ENCODE measurements around the gene ZNF611.
A peak's percentile ranks its signal among the peaks of the same experiment; 100 is the strongest.
"Not testable (repeated sequence)": the region's sequence is repeated elsewhere in the genome, so short reads cannot be mapped to it uniquely, and the experiment has no call there.

The ZNF611 gene

GRCh38 chr19:52713051-52713450 lies 21.8 kb downstream of the ZNF611 start:
- peaks cover 5 to 34% of the 10 kb centered on the region in 2 donors for H3K36me3 ChIP-seq (ENCODE audit: control insufficient read depth in 1 of 2, insufficient read depth in 2 of 2, low read length in 2 of 2)

GRCh38 chr19:52711661-52712060 lies 23.2 kb downstream of the ZNF611 start:
- peaks cover 5 to 38% of the 10 kb centered on the region in 2 donors for H3K36me3 ChIP-seq (ENCODE audit: control insufficient read depth in 1 of 2, insufficient read depth in 2 of 2, low read length in 2 of 2)
- not testable (repeated sequence) for H3K9me3 ChIP-seq (ENCODE audit: control insufficient read depth in 1 of 2, low read length in 2 of 2)

More at GRCh38 chr19:52713051-52713450, 21.8 kb downstream of the ZNF611 start:
- not testable (repeated sequence) for H3K4me1 ChIP-seq (ENCODE audit: control insufficient read depth in 1 of 2, insufficient read depth in 2 of 2, low read length in 2 of 2); H3K27ac ChIP-seq (ENCODE audit: low read length); H3K27me3 ChIP-seq (ENCODE audit: low read depth, low read length); H3K9me3 ChIP-seq (ENCODE audit: control insufficient read depth in 1 of 2, low read length in 2 of 2); H3K4me3 ChIP-seq (ENCODE audit: low read depth in 1 of 2, low read length in 2 of 2)

GRCh38 chr19:52710538-52710937 lies 24.3 kb downstream of the ZNF611 start:
- Histone ChIP-seq H3K36me3 (ENCODE audit: control insufficient read depth in 1 of 2, insufficient read depth in 2 of 2, low read length in 2 of 2) (peaks cover 14 to 48% of the 10 kb centered on the region in 2 donors), H3K4me1 (ENCODE audit: control insufficient read depth in 1 of 2, insufficient read depth in 2 of 2, low read length in 2 of 2) (no peaks in the 10 kb centered on the region), H3K4me3 (ENCODE audit: low read depth in 1 of 2, low read length in 2 of 2) (no peak overlapping the region), H3K27ac (ENCODE audit: low read length) (no peak overlapping the region), H3K27me3 (ENCODE audit: low read depth, low read length) (no peaks in the 10 kb centered on the region), H3K9me3 (ENCODE audit: control insufficient read depth in 1 of 2, low read length in 2 of 2) (peaks cover 0 to 5% of the 10 kb centered on the region in 2 donors)

More at GRCh38 chr19:52711661-52712060, 23.2 kb downstream of the ZNF611 start:
- not testable (repeated sequence) for H3K4me1 ChIP-seq (ENCODE audit: control insufficient read depth in 1 of 2, insufficient read depth in 2 of 2, low read length in 2 of 2); H3K27ac ChIP-seq (ENCODE audit: low read length); H3K4me3 ChIP-seq (ENCODE audit: low read depth in 1 of 2, low read length in 2 of 2); H3K27me3 ChIP-seq (ENCODE audit: low read depth, low read length)

GRCh38 chr19:52705615-52706014 lies 29.2 kb downstream of the ZNF611 start:
- peaks cover 6 to 11% of the 10 kb centered on the region in 2 donors for H3K9me3 ChIP-seq (ENCODE audit: control insufficient read depth in 1 of 2, low read length in 2 of 2)
- not testable (repeated sequence) for H3K4me1 ChIP-seq (ENCODE audit: control insufficient read depth in 1 of 2, insufficient read depth in 2 of 2, low read length in 2 of 2); H3K27me3 ChIP-seq (ENCODE audit: low read depth, low read length); H3K4me3 ChIP-seq (ENCODE audit: low read depth in 1 of 2, low read length in 2 of 2); H3K27ac ChIP-seq (ENCODE audit: low read length)
- H3K36me3 ChIP-seq (ENCODE audit: control insufficient read depth in 1 of 2, insufficient read depth in 2 of 2, low read length in 2 of 2), result peaks cover 15 to 39% of the 10 kb centered on the region in 2 donors

- Histone ChIP-seq H3K4me3 (ENCODE audit: low read depth in 1 of 2, low read length in 2 of 2) (no peak overlapping the region), H3K9me3 (ENCODE audit: control insufficient read depth in 1 of 2, low read length in 2 of 2) (peaks cover 6 to 11% of the 10 kb centered on the region in 2 donors), H3K36me3 (ENCODE audit: control insufficient read depth in 1 of 2, insufficient read depth in 2 of 2, low read length in 2 of 2) (peaks cover 15 to 33% of the 10 kb centered on the region in 2 donors), H3K4me1 (ENCODE audit: control insufficient read depth in 1 of 2, insufficient read depth in 2 of 2, low read length in 2 of 2) (no peaks in the 10 kb centered on the region), H3K27ac (ENCODE audit: low read length) (no peak overlapping the region), H3K27me3 (ENCODE audit: low read depth, low read length) (no peaks in the 10 kb centered on the region)
These were observed 30.9 kb downstream of the ZNF611 start for GRCh38 chr19:52703917-52704316.

GRCh38 chr19:52700673-52701072 lies 34.2 kb downstream of the ZNF611 start:
- Histone ChIP-seq H3K4me3 (ENCODE audit: low read depth in 1 of 2, low read length in 2 of 2) (no peak overlapping the region), H3K27ac (ENCODE audit: low read length) (no peak overlapping the region), H3K36me3 (ENCODE audit: control insufficient read depth in 1 of 2, insufficient read depth in 2 of 2, low read length in 2 of 2) (peaks cover 7 to 19% of the 10 kb centered on the region in 2 donors), H3K9me3 (ENCODE audit: control insufficient read depth in 1 of 2, low read length in 2 of 2) (peaks cover 2 to 11% of the 10 kb centered on the region in 2 donors), H3K27me3 (ENCODE audit: low read depth, low read length) (no peaks in the 10 kb centered on the region), H3K4me1 (ENCODE audit: control insufficient read depth in 1 of 2, insufficient read depth in 2 of 2, low read length in 2 of 2) (no peaks in the 10 kb centered on the region)

- not testable (repeated sequence) for H3K27ac ChIP-seq (ENCODE audit: low read length); H3K9me3 ChIP-seq (ENCODE audit: control insufficient read depth in 1 of 2, low read length in 2 of 2); H3K4me3 ChIP-seq (ENCODE audit: low read depth in 1 of 2, low read length in 2 of 2); H3K27me3 ChIP-seq (ENCODE audit: low read depth, low read length); H3K36me3 ChIP-seq (ENCODE audit: control insufficient read depth in 1 of 2, insufficient read depth in 2 of 2, low read length in 2 of 2); H3K4me1 ChIP-seq (ENCODE audit: control insufficient read depth in 1 of 2, insufficient read depth in 2 of 2, low read length in 2 of 2)
These were observed 35.3 kb downstream of the ZNF611 start for GRCh38 chr19:52699555-52699954.

- Histone ChIP-seq H3K27me3 (ENCODE audit: low read depth, low read length) (no peaks in the 10 kb centered on the region), H3K36me3 (ENCODE audit: control insufficient read depth in 1 of 2, insufficient read depth in 2 of 2, low read length in 2 of 2) (no peaks in the 10 kb centered on the region), H3K4me1 (ENCODE audit: control insufficient read depth in 1 of 2, insufficient read depth in 2 of 2, low read length in 2 of 2) (peaks cover 0 to 4% of the 10 kb centered on the region in 2 donors), H3K4me3 (ENCODE audit: low read depth in 1 of 2, low read length in 2 of 2) (no peak overlapping the region), H3K9me3 (ENCODE audit: control insufficient read depth in 1 of 2, low read length in 2 of 2) (no peaks in the 10 kb centered on the region), H3K27ac (ENCODE audit: low read length) (no peak overlapping the region)
These were observed 38.8 kb downstream of the ZNF611 start for GRCh38 chr19:52695996-52696395.

- no peak overlapping the region for H3K27ac ChIP-seq (ENCODE audit: low read length)
- H3K4me3 ChIP-seq (ENCODE audit: low read depth in 1 of 2, low read length in 2 of 2), result no peak overlapping the region
- H3K4me1 ChIP-seq (ENCODE audit: control insufficient read depth in 1 of 2, insufficient read depth in 2 of 2, low read length in 2 of 2), result peaks cover 0 to 7% of the 10 kb centered on the region in 2 donors
- no peaks in the 10 kb centered on the region for H3K36me3 ChIP-seq (ENCODE audit: control insufficient read depth in 1 of 2, insufficient read depth in 2 of 2, low read length in 2 of 2)
- H3K9me3 ChIP-seq (ENCODE audit: control insufficient read depth in 1 of 2, low read length in 2 of 2), result no peaks in the 10 kb centered on the region
- H3K27me3 ChIP-seq (ENCODE audit: low read depth, low read length), result no peaks in the 10 kb centered on the region
These were observed 39.9 kb downstream of the ZNF611 start for GRCh38 chr19:52694921-52695320.

GRCh38 chr19:52694281-52694680 lies 40.6 kb downstream of the ZNF611 start:
- not testable (repeated sequence) for H3K27ac ChIP-seq (ENCODE audit: low read length); H3K4me1 ChIP-seq (ENCODE audit: control insufficient read depth in 1 of 2, insufficient read depth in 2 of 2, low read length in 2 of 2); H3K36me3 ChIP-seq (ENCODE audit: control insufficient read depth in 1 of 2, insufficient read depth in 2 of 2, low read length in 2 of 2); H3K9me3 ChIP-seq (ENCODE audit: control insufficient read depth in 1 of 2, low read length in 2 of 2); H3K27me3 ChIP-seq (ENCODE audit: low read depth, low read length); H3K4me3 ChIP-seq (ENCODE audit: low read depth in 1 of 2, low read length in 2 of 2)

- H3K27me3 ChIP-seq (ENCODE audit: low read depth, low read length), result no peaks in the 10 kb centered on the region
- no peaks in the 10 kb centered on the region for H3K36me3 ChIP-seq (ENCODE audit: control insufficient read depth in 1 of 2, insufficient read depth in 2 of 2, low read length in 2 of 2)
- H3K4me3 ChIP-seq (ENCODE audit: low read depth in 1 of 2, low read length in 2 of 2), result no peak overlapping the region
- no peaks in the 10 kb centered on the region for H3K9me3 ChIP-seq (ENCODE audit: control insufficient read depth in 1 of 2, low read length in 2 of 2)
- H3K4me1 ChIP-seq (ENCODE audit: control insufficient read depth in 1 of 2, insufficient read depth in 2 of 2, low read length in 2 of 2), result peaks cover 4 to 14% of the 10 kb centered on the region in 2 donors
- no peak overlapping the region for H3K27ac ChIP-seq (ENCODE audit: low read length)
These were observed 42.3 kb downstream of the ZNF611 start for GRCh38 chr19:52692431-52693008.

GRCh38 chr19:52691737-52692136 lies 43.1 kb downstream of the ZNF611 start:
- Histone ChIP-seq H3K27ac (ENCODE audit: low read length) (no peak overlapping the region), H3K4me3 (ENCODE audit: low read depth in 1 of 2, low read length in 2 of 2) (peak overlapping the region in 1 of 2 donors; percentile 5), H3K36me3 (ENCODE audit: control insufficient read depth in 1 of 2, insufficient read depth in 2 of 2, low read length in 2 of 2) (no peaks in the 10 kb centered on the region), H3K9me3 (ENCODE audit: control insufficient read depth in 1 of 2, low read length in 2 of 2) (no peaks in the 10 kb centered on the region), H3K27me3 (ENCODE audit: low read depth, low read length) (no peaks in the 10 kb centered on the region), H3K4me1 (ENCODE audit: control insufficient read depth in 1 of 2, insufficient read depth in 2 of 2, low read length in 2 of 2) (peaks cover 4 to 14% of the 10 kb centered on the region in 2 donors)
